Measurements from ENCODE around the gene MCOLN3.
"Not testable (repeated sequence)": the region's sequence is repeated elsewhere in the genome, so short reads cannot be mapped to it uniquely, and the experiment has no call there.

Gene MCOLN3

DNA sequence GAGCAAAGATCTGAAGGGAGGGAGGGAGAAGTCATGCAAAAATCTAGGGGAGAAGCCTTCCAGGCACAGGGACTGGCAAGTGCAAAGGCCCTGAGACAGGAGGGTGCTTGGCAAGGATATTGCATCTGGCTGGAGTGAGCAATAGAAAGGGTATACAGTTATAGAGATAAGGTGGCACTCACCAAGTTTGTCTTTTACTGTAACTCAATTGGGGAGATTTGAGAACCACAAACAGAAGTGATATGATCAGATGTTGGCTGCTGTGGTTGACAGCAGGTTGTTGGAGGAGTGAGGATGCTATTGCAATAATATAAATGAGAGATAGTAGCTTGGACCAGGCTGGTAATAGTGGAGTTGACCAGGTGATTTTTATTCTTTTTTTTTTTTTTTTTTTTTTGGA lies 25.6 kb downstream of the MCOLN3 start:
- Histone ChIP-seq H3K27ac (ENCODE audit: low read depth, low read length, poor library complexity, severe bottlenecking) (no peak overlapping the region), H3K9me3 (ENCODE audit: low read length) (no peaks in the 10 kb centered on the region), H3K4me3 (ENCODE audit: low read depth, low read length, poor library complexity, severe bottlenecking) (no peak overlapping the region), H3K36me3 (ENCODE audit: insufficient read depth, low read length) (no peaks in the 10 kb centered on the region), H3K4me2 (ENCODE audit: low read length) (no peak overlapping the region), H3K4me1 (ENCODE audit: insufficient read depth, low read length, severe bottlenecking) (peaks cover 9% of the 10 kb centered on the region), H3K9ac (ENCODE audit: low read length) (no peak overlapping the region), H3K79me2 (ENCODE audit: insufficient read depth, low read length) (no peaks in the 10 kb centered on the region), H3F3A (ENCODE audit: insufficient read depth, low read length) (no peaks in the 10 kb centered on the region), H3K9me2 (ENCODE audit: low read depth, low read length) (no peaks in the 10 kb centered on the region), H2AFZ (ENCODE audit: low read length) (no peak overlapping the region), H4K20me1 (ENCODE audit: insufficient read depth, low read length) (no peaks in the 10 kb centered on the region), H3K27me3 (ENCODE audit: insufficient read depth, low read length) (no peaks in the 10 kb centered on the region)
- TF ChIP-seq EZH2 (IDR thresholded peaks at IDR 0.05; ENCODE audit: borderline replicate concordance, low read length) (no peak), CTCF (IDR thresholded peaks at IDR 0.05; ENCODE audit: low read length) (no peak)

- Histone ChIP-seq H3K4me1 (ENCODE audit: insufficient read depth, low read length, severe bottlenecking) (no peaks in the 10 kb centered on the region), H3K4me3 (ENCODE audit: low read depth, low read length, poor library complexity, severe bottlenecking) (no peak overlapping the region), H3K27ac (ENCODE audit: low read depth, low read length, poor library complexity, severe bottlenecking) (no peak overlapping the region), H2AFZ (ENCODE audit: low read length) (no peak overlapping the region), H3K4me2 (ENCODE audit: low read length) (no peak overlapping the region), H4K20me1 (ENCODE audit: insufficient read depth, low read length) (no peaks in the 10 kb centered on the region), H3K9me3 (ENCODE audit: low read length) (no peaks in the 10 kb centered on the region), H3K9me2 (ENCODE audit: low read depth, low read length) (no peaks in the 10 kb centered on the region), H3K79me2 (ENCODE audit: insufficient read depth, low read length) (no peaks in the 10 kb centered on the region), H3K9ac (ENCODE audit: low read length) (no peak overlapping the region), H3K36me3 (ENCODE audit: insufficient read depth, low read length) (no peaks in the 10 kb centered on the region), H3K27me3 (ENCODE audit: insufficient read depth, low read length) (no peaks in the 10 kb centered on the region), H3F3A (ENCODE audit: insufficient read depth, low read length) (no peaks in the 10 kb centered on the region)
- TF ChIP-seq CTCF (IDR thresholded peaks at IDR 0.05; ENCODE audit: low read length) (no peak), EZH2 (IDR thresholded peaks at IDR 0.05; ENCODE audit: borderline replicate concordance, low read length) (no peak)
These were observed 28.3 kb downstream of the MCOLN3 start for GRCh38 chr1:85019994-85020393.

DNA sequence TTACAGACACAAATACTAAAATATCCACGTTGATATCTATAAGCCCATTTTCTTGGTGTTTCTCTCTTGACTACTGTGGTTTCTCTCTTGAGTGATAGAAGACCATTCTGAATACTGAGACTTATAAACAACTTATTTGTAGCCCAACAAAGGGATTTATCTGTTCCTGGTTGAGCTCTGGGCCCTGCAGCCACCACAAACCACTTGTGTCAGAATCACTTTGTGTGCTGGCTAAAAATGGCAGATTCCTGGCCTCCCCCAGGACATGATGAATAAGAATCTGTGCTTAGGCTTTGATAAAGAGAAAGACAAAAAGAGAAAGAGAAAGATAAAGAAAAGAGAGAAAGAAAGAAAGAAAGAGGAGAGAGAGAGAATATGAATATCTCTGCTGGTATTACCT lies 32.5 kb downstream of the MCOLN3 start:
- no peaks in the 10 kb centered on the region for H3F3A ChIP-seq (ENCODE audit: insufficient read depth, low read length)
- H3K27ac ChIP-seq (ENCODE audit: low read depth, low read length, poor library complexity, severe bottlenecking) = no peak overlapping the region
- no peak overlapping the region for H3K4me2 ChIP-seq (ENCODE audit: low read length)
- no peaks in the 10 kb centered on the region for H4K20me1 ChIP-seq (ENCODE audit: insufficient read depth, low read length)
- no peaks in the 10 kb centered on the region for H3K36me3 ChIP-seq (ENCODE audit: insufficient read depth, low read length)
- no peaks in the 10 kb centered on the region for H3K9me3 ChIP-seq (ENCODE audit: low read length)
- no peaks in the 10 kb centered on the region for H3K9me2 ChIP-seq (ENCODE audit: low read depth, low read length)
- no peak overlapping the region for H2AFZ ChIP-seq (ENCODE audit: low read length)
- no peaks in the 10 kb centered on the region for H3K79me2 ChIP-seq (ENCODE audit: insufficient read depth, low read length)
- H3K4me3 ChIP-seq (ENCODE audit: low read depth, low read length, poor library complexity, severe bottlenecking) = no peak overlapping the region
- no peak overlapping the region for H3K9ac ChIP-seq (ENCODE audit: low read length)
- H3K27me3 ChIP-seq (ENCODE audit: insufficient read depth, low read length) = no peaks in the 10 kb centered on the region
- H3K4me1 ChIP-seq (ENCODE audit: insufficient read depth, low read length, severe bottlenecking) = no peaks in the 10 kb centered on the region
- TF ChIP-seq CTCF (IDR thresholded peaks at IDR 0.05; ENCODE audit: low read length) (no peak), EZH2 (IDR thresholded peaks at IDR 0.05; ENCODE audit: borderline replicate concordance, low read length) (no peak)

GRCh38 chr1:85005641-85006040 lies 42.7 kb downstream of the MCOLN3 start:
- H3F3A ChIP-seq (ENCODE audit: insufficient read depth, low read length); H3K27ac ChIP-seq (ENCODE audit: low read depth, low read length, poor library complexity, severe bottlenecking); H3K9me3 ChIP-seq (ENCODE audit: low read length); H3K4me1 ChIP-seq (ENCODE audit: insufficient read depth, low read length, severe bottlenecking); H3K27me3 ChIP-seq (ENCODE audit: insufficient read depth, low read length); H2AFZ ChIP-seq (ENCODE audit: low read length); H3K4me3 ChIP-seq (ENCODE audit: low read depth, low read length, poor library complexity, severe bottlenecking); H3K4me2 ChIP-seq (ENCODE audit: low read length); H3K9ac ChIP-seq (ENCODE audit: low read length); H4K20me1 ChIP-seq (ENCODE audit: insufficient read depth, low read length); H3K79me2 ChIP-seq (ENCODE audit: insufficient read depth, low read length); H3K36me3 ChIP-seq (ENCODE audit: insufficient read depth, low read length); H3K9me2 ChIP-seq (ENCODE audit: low read depth, low read length): not testable (repeated sequence)

Data from OCI-LY1 (cell line).